HG02798 (cell line): ENCODE data around the gene TMEM154.

ENCODE experiments used
- ATAC-seq: cut with Tn5 transposase; IDR thresholded peaks from one replicate; pipeline ENCODE4 v1.9.1; 2021; ENCODE audit warnings: mild to moderate bottlenecking; ENCODE audit not compliant: unreplicated experiment, poor library complexity

Gene TMEM154

DNA sequence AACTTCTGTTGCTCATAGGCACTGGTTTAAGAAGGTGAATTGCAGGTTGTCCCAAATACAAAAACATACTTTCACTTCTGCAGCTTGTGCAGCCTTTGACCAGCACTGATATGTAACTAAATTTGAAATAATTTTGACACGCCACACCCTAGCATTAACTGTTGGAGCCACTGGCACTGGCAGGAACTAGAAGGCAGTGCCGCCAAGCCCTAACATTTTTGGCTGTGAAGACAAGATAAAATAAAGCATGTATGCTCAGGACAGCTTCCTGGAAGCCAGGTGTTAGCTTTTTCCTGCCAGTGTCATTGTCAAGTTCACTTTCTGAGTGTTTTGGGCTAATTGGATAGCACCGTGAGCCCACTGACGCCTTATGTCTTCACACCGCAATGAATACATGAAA, 78.6 kb downstream of the TMEM154 start:
- ATAC-seq = no peak

- no peak for ATAC-seq
Observed at GRCh38 chr4:152599636-152600035, 80.2 kb downstream of the TMEM154 start.

GRCh38 chr4:152599095-152599494, 80.7 kb downstream of the TMEM154 start:
- no peak for ATAC-seq

- no peak for ATAC-seq
Observed at GRCh38 chr4:152598454-152598853, 81.3 kb downstream of the TMEM154 start.

- ATAC-seq = peak; percentile 86
Observed at GRCh38 chr4:152594978-152595925, 84.5 kb downstream of the TMEM154 start.

GRCh38 chr4:152594057-152594456, 85.7 kb downstream of the TMEM154 start:
- no peak for ATAC-seq

- ATAC-seq = no peak
Observed at GRCh38 chr4:152591876-152592275, 87.9 kb downstream of the TMEM154 start.

- ATAC-seq = no peak
Observed at GRCh38 chr4:152591396-152591795, 88.4 kb downstream of the TMEM154 start.

DNA sequence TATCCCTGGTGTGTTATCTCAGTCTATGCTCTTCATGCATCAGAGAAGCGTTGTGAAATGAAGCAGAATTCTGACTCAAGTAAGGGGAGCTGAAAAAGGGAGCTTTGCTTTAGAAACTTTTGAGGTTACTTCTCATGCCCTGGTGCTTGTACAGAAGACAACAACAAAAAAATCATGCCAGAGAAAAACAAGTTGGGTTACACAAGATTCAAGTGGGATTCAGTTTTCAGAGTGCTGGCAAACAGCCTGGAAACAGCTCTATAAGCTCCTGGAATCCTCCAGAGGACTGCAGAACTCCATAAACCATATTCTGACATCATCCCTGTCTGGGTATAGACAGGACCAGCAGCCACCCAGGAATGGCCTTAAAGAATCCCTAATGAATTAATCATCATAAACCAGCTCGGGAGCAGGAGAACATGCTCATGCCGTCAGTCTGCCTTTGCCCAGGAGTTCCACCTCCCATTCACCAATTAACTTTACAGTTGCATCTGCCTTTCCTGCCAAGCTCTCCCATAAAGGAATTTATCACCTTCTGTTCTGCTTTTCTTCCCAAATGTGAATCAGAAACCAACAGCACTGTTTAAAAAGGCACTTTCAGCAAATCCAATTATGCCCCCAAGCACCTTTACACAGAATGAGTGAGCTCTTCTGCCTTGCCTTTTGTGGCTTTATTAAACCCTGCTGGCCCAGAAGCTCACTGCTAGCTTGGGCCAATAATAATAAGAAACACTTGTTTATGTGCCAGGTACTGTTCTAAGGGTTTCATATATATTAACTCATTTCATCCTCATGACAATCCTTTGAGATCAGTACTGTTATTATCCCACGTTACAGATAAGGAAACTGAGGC, 89.4 kb downstream of the TMEM154 start:
- ATAC-seq = no peak

DNA sequence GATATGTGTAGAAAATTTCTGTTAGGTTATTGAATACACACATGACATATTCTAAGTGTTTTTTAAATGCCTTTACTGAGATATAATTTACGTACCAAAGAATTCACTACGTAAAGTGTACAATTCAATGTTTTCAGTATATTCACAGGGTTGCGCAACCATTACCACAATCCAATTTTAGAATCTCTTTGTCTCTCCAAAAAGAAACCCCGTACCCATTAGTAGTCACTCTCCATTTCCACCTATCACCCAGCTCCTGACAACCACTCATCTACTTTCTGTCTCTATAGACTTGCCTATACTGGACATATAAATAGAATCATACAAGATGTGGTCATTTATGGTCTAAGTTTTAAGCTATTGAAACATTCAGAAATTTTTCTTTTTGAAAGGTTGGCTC, 90.9 kb downstream of the TMEM154 start:
- no peak for ATAC-seq

- no peak for ATAC-seq
Observed at GRCh38 chr4:152587127-152587526, 92.7 kb downstream of the TMEM154 start.

- no peak for ATAC-seq
Observed at GRCh38 chr4:152586668-152587067, 93.1 kb downstream of the TMEM154 start.

DNA sequence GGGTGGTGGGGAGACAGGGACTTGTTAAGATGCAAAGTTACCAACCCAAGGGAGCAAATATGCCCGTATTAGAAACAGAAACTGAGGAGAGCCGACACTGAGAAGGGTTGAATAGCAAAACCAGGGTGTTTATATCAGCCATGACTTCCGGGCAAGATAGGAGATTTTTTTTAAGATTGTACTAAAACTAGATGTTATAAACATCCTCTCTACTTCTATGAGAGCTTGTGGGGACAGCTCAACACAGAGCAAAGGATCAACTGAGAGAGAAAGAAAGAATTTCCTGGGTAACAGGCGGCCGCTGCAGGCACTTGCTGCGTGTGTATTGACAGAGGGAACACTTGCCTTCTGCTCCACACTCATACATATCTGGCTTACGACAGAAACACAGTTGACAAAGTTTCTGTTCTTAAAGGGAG, 94.8 kb downstream of the TMEM154 start:
- peak; percentile 80 for ATAC-seq

DNA sequence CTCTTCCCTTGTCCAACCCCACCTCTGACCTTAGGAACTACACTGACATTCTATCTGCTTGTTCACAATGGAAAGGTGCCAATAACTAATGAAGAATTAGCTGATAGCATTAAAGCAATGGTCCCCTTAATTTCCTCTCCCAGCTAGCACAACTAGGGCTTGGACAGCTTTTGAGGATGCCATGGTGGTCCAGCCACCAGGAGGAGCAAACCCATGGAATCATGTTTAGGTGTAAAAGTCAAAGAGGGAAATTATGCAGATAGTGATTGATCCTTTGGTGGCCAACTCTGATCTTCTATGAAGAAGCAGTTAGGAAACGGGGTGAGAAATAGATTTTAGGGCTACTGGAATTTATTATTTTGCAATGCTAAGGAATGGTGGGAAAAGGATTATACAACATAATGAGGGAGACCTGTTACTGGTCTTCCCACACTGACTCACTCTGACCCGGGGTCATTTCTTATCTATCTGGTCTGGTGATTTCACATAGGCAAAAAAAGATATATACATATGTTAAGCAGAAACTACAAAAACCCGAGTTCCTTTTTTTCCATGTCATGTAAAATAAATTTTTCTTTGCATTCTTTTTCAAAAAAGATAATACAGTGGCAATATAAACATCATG, 98.1 kb downstream of the TMEM154 start:
- ATAC-seq = no peak

DNA sequence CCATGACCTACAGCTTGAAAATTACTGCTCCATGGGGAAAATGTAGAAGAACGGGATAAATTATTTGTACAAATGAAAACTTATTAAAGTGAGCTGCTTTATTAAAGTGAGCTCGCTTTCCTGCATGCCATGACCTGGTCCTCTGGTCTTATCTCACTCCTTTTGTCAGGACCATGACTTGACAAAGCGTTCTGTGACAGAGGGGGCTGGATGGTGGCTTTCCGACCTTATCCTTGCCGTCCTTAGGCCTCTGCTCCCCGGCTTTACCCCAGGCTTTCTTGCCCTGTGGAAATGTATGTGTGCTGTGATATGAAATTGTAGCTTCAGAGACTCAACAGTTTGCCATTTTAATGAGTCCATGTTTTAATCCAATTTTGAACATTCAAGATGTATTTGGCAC, 99.9 kb downstream of the TMEM154 start:
- ATAC-seq = no peak

DNA sequence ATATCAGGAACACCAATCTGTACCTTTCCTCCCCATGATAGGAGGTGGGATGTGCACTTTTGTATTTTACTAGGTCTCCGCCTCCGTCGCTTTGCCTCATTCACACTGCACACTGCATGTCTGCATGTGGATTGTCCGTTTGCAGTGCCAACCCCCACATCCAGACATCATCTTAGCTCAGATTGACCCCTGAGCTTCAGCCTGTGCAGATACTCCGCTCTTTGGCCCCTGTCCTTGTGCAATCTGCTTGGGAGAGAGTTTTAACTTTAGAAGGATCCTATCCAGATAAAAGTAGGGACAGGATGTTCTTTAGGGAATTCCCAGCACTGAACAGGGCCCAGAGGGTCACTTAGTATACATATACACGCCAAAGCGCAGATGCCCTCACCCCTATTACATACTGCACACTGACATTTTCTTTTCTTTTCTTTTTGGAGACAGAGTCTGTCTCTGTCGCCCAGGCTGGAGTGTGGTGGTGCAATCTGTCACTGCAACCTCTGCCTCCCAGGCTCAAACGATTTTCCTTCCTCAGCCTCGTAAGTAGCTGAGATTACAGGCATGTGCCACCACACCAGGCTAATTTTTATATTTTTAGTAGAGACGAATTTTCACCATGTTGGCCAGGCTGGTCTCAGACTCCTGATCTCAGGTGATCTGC, 100.6 kb downstream of the TMEM154 start:
- ATAC-seq = no peak

GRCh38 chr4:152578670-152579069, 101.1 kb downstream of the TMEM154 start:
- ATAC-seq = no peak

- peak; percentile 74 for ATAC-seq
Observed at GRCh38 chr4:152577708-152578396, 101.9 kb downstream of the TMEM154 start.

GRCh38 chr4:152575533-152575932, 104.3 kb downstream of the TMEM154 start:
- no peak for ATAC-seq

DNA sequence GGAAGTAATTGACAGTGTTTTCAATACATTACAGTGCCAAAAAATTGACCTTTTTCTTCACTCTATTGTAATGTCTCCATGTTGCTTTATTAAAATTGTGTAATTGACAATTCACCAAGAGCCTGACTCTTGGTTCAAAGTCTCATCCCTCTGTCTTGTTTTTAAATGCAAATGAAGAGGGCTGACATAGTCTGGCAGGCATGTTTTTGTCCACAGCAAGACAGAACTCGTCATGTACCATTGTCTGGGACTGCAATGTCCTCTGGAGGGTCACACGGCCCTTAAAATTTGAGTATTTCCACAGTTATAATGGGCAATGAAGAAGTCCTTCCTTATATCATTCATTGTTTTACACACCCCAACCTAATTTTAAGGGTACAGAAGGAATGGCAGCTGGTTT, 105.9 kb downstream of the TMEM154 start:
- no peak for ATAC-seq
